Endodermal cell (in vitro differentiated cells): ENCODE data around the gene DGCR2. TPM values are rescaled to one million over a fixed set of nuclear protein-coding genes. Genes with fewer than 3 reads are reported as not detected.
A peak's percentile ranks its signal among the peaks of the same experiment; 100 is the strongest.

Source experiments
- DNase-seq: peaks from one replicate; pipeline ENCODE4 v3.0.0-alpha.2; 2017
- H3K27ac ChIP-seq: 2 replicates; pipeline ENCODE4 v1.5.1; 2013; ENCODE audit warnings: mild to moderate bottlenecking, low read depth, low read length, moderate library complexity
- H3K27me3 ChIP-seq: 2 replicates; pipeline ENCODE4 v1.6.1; 2013; ENCODE audit warnings: mild to moderate bottlenecking, low read length, moderate library complexity; ENCODE audit not compliant: insufficient read depth, control insufficient read depth, poor library complexity, severe bottlenecking
- H3K36me3 ChIP-seq: 2 replicates; pipeline ENCODE4 v1.7.0; 2013; ENCODE audit warnings: mild to moderate bottlenecking, low read length, moderate library complexity; ENCODE audit not compliant: control insufficient read depth, insufficient read depth
- H3K4me1 ChIP-seq: one replicate; pipeline ENCODE4 v1.7.0; 2013; ENCODE audit warnings: low read length; ENCODE audit not compliant: control insufficient read depth, insufficient read depth
- H3K4me3 ChIP-seq: 2 replicates; pipeline ENCODE4 v1.5.1; 2013; ENCODE audit warnings: mild to moderate bottlenecking, low read length, moderate library complexity
- H3K9ac ChIP-seq: 2 replicates; pipeline ENCODE4 v1.6.1; 2013; ENCODE audit warnings: mild to moderate bottlenecking, low read length, moderate library complexity; ENCODE audit not compliant: poor library complexity, severe bottlenecking; ENCODE audit errors: extremely low read depth
- H3K9me3 ChIP-seq: 2 replicates; pipeline ENCODE4 v1.6.1; 2013; ENCODE audit warnings: mild to moderate bottlenecking, low read length, moderate library complexity; ENCODE audit not compliant: control insufficient read depth
- H3K27ac Mint-ChIP-seq: 2 replicates; pipeline ENCODE4 v1.8.0; 2020; ENCODE audit warnings: mixed read lengths
- H3K27me3 Mint-ChIP-seq: 2 replicates; pipeline ENCODE4 v1.8.0; 2021; ENCODE audit warnings: mild to moderate bottlenecking, mixed read lengths; ENCODE audit not compliant: insufficient read depth
- H3K36me3 Mint-ChIP-seq: 2 replicates; pipeline ENCODE4 v1.8.0; 2020; ENCODE audit warnings: low read depth, mixed read lengths
- H3K4me1 Mint-ChIP-seq: 2 replicates; pipeline ENCODE4 v1.8.0; 2020; ENCODE audit warnings: mixed read lengths
- H3K4me3 Mint-ChIP-seq: 2 replicates; pipeline ENCODE4 v1.8.0; 2020; ENCODE audit warnings: mild to moderate bottlenecking, moderate library complexity, mixed read lengths
- H3K9me3 Mint-ChIP-seq: 2 replicates; pipeline ENCODE4 v1.8.0; 2020; ENCODE audit warnings: mild to moderate bottlenecking, mixed read lengths
- CTCF ChIP-seq: fragments of 200-600 bp; sonication (generic); conservative IDR thresholded peaks from 2 replicates; pipeline ENCODE4 v1.5.0; 2021; ENCODE audit warnings: antibody characterized with exemption, mild to moderate bottlenecking
- WGBS, 2 experiments: methylation state at CpG; one replicate each; pipeline versions ENCODE4 v1.1.5 to v1.1.7; 2013; ENCODE audit warnings: missing lambda C conversion rate in 2 of 2, mixed read lengths in 1 of 2; ENCODE audit not compliant: insufficient coverage in 1 of 2, insufficient read length in 1 of 2; 5-methylcytosine and 5-hydroxymethylcytosine counted together
- total RNA-seq, 2 donors: library from RNA; stranded (reverse); fragmentation: NEBNext Ultra II Directional in 1 of 2; extraction: Animal tissue kit (Norgen Biotek cat#: 25700) in 1 of 2; gene quantifications; 2 replicates in 1 of 2; 3 replicates in 1 of 2; pipeline ENCODE4 v1.2.1, GENCODE V29; 2021

The DGCR2 gene
- total RNA-seq, 2 donors from 2014 or later = 54.6 to 62.9 TPM

GRCh38 chr22:19090586-19091127 is 31.6 kb downstream of the DGCR2 start:
- no peaks in the 10 kb centered on the region for H3K4me1 ChIP-seq
- H3K4me1 Mint-ChIP-seq = peaks cover 2% of the 10 kb centered on the region
- no peaks in the 10 kb centered on the region for H3K9me3 ChIP-seq
- no peak for DNase-seq
- no peak overlapping the region for H3K27ac ChIP-seq
- H3K27me3 Mint-ChIP-seq = no peaks in the 10 kb centered on the region
- no peaks in the 10 kb centered on the region for H3K9me3 Mint-ChIP-seq
- H3K36me3 ChIP-seq = peaks cover 35% of the 10 kb centered on the region
- 83 to 94% methylated on average over 1 of the region's 3 CpGs for WGBS, 2 experiments
- H3K36me3 Mint-ChIP-seq = peaks cover 30% of the 10 kb centered on the region
- H3K9ac ChIP-seq = no peak overlapping the region
- H3K4me3 Mint-ChIP-seq = no peak overlapping the region
- no peaks in the 10 kb centered on the region for H3K27me3 ChIP-seq
- no peak for TF ChIP-seq CTCF
- H3K4me3 ChIP-seq = no peak overlapping the region
- H3K27ac Mint-ChIP-seq = no peak overlapping the region

- no peaks in the 10 kb centered on the region for H3K27me3 Mint-ChIP-seq
- TF ChIP-seq CTCF = no peak
- peaks cover 39% of the 10 kb centered on the region for H3K36me3 ChIP-seq
- H3K4me3 Mint-ChIP-seq = no peak overlapping the region
- DNase-seq = no peak
- WGBS, 2 experiments = 100% methylated on average over 1 to 2 of the region's 2 CpGs
- no peak overlapping the region for H3K4me3 ChIP-seq
- no peaks in the 10 kb centered on the region for H3K27me3 ChIP-seq
- H3K9me3 Mint-ChIP-seq = peaks cover 1% of the 10 kb centered on the region
- no peaks in the 10 kb centered on the region for H3K4me1 ChIP-seq
- H3K27ac Mint-ChIP-seq = no peak overlapping the region
- H3K4me1 Mint-ChIP-seq = peaks cover 2% of the 10 kb centered on the region
- no peaks in the 10 kb centered on the region for H3K9me3 ChIP-seq
- H3K27ac ChIP-seq = no peak overlapping the region
- no peak overlapping the region for H3K9ac ChIP-seq
- H3K36me3 Mint-ChIP-seq = peaks cover 35% of the 10 kb centered on the region
These were observed 32.0 kb downstream of the DGCR2 start for GRCh38 chr22:19090183-19090582.

- H3K27me3 Mint-ChIP-seq = no peaks in the 10 kb centered on the region
- peak overlapping the region; percentile 68 for H3K27ac Mint-ChIP-seq
- peaks cover 2% of the 10 kb centered on the region for H3K4me1 Mint-ChIP-seq
- TF ChIP-seq CTCF = no peak
- Histone ChIP-seq H3K27ac (no peak overlapping the region), H3K4me1 (no peaks in the 10 kb centered on the region), H3K9me3 (no peaks in the 10 kb centered on the region), H3K27me3 (no peaks in the 10 kb centered on the region), H3K9ac (no peak overlapping the region), H3K4me3 (no peak overlapping the region), H3K36me3 (peaks cover 37% of the 10 kb centered on the region)
- WGBS, 2 experiments = 96 to 97% methylated on average over 7 to 13 of the region's 14 CpGs
- DNase-seq = no peak
- no peak overlapping the region for H3K4me3 Mint-ChIP-seq
- H3K9me3 Mint-ChIP-seq = peaks cover 7% of the 10 kb centered on the region
- H3K36me3 Mint-ChIP-seq = peaks cover 35% of the 10 kb centered on the region
These were observed 33.2 kb downstream of the DGCR2 start for GRCh38 chr22:19088866-19089595.
